A673 (cell line): ENCODE results near the gene KAZN. TPM values are rescaled to one million over a fixed set of nuclear protein-coding genes. Genes with fewer than 3 reads are reported as not detected.

Source experiments
- BruUV-seq: library from RNA; stranded (reverse); fragments of 400-500 nt; replicated peaks from 2 replicates; lab custom pipeline; 2021; lab: Mats Ljungman, UMichigan
- CTCF ChIA-PET: fragments of 300-600 bp; sonication (Branson Sonifier 250); formaldehyde crosslinking; loops from one replicate; lab custom pipeline; 2022; ENCODE audit warnings: antibody characterized with exemption; lab: Charles Lee
- POLR2A ChIA-PET: fragments of 300-600 bp; sonication (Branson Sonifier 250); formaldehyde crosslinking; loops from one replicate; lab custom pipeline; 2022; ENCODE audit warnings: antibody characterized with exemption; ENCODE audit not compliant: low non-redundant PET; lab: Charles Lee
- DNase-seq: peaks from one replicate; pipeline ENCODE4 v3.0.0-alpha.2; 2015; ENCODE audit warnings: low spot score
- H3K27ac ChIP-seq: fragments of 200-600 bp; sonication (generic); 2 replicates; pipeline ENCODE4 v1.5.1; 2016; ENCODE audit warnings: mixed run types, low read depth, mild to moderate bottlenecking, mixed read lengths, antibody characterized with exemption, low read length; ENCODE audit not compliant: poor library complexity, severe bottlenecking
- H3K27me3 ChIP-seq: fragments of 200-600 bp; sonication (generic); replicated peaks from 2 replicates; pipeline ENCODE4 v1.6.1; 2017; ENCODE audit warnings: mixed run types, low read depth, mild to moderate bottlenecking, mixed read lengths, antibody characterized with exemption, low read length; ENCODE audit not compliant: insufficient read depth, poor library complexity
- H3K36me3 ChIP-seq: fragments of 200-600 bp; sonication (generic); 2 replicates; pipeline ENCODE4 v1.6.1; 2016; ENCODE audit warnings: mixed run types, mild to moderate bottlenecking, mixed read lengths, antibody characterized with exemption, low read length; ENCODE audit not compliant: insufficient read depth, poor library complexity, severe bottlenecking
- H3K4me1 ChIP-seq: fragments of 200-600 bp; sonication (generic); 2 replicates; pipeline ENCODE4 v1.6.1; 2017; ENCODE audit warnings: mixed run types, mild to moderate bottlenecking, mixed read lengths, antibody characterized with exemption, low read length; ENCODE audit not compliant: insufficient read depth, poor library complexity, severe bottlenecking
- H3K4me3 ChIP-seq: fragments of 200-600 bp; sonication (generic); 2 replicates; pipeline ENCODE4 v1.5.1; 2016; ENCODE audit warnings: low read depth, mixed run types, mild to moderate bottlenecking, mixed read lengths, low read length; ENCODE audit not compliant: poor library complexity, severe bottlenecking
- H3K9me3 ChIP-seq: fragments of 200-600 bp; sonication (generic); 2 replicates; pipeline ENCODE4 v1.6.1; 2016; ENCODE audit warnings: mixed run types, low read depth, mild to moderate bottlenecking, mixed read lengths, antibody characterized with exemption, low read length; ENCODE audit not compliant: poor library complexity, severe bottlenecking
- EZH2 ChIP-seq: fragments of 200-600 bp; sonication (generic); IDR thresholded peaks from 2 replicates; pipeline ENCODE4 v1.6.1; 2017; ENCODE audit warnings: borderline replicate concordance, low read depth, mild to moderate bottlenecking, mixed read lengths, antibody characterized with exemption, low read length; ENCODE audit not compliant: poor library complexity, severe bottlenecking
- intact Hi-C: fragments of 100-400 bp; cut with micrococcal nuclease; formaldehyde crosslinking; loops from one replicate; pipeline ENCODE4 v1.10.0; 2022; ENCODE audit not compliant: unreplicated experiment
- total RNA-seq: library from RNA; stranded (reverse); gene quantifications from 2 replicates; pipeline ENCODE4 v1.2.3, GENCODE V29; 2021
- TF ChIP-seq, protein P1 (sequence below): fragments of 300-800, 200-600 bp; sonication (generic); conservative IDR thresholded peaks from 2 replicates; pipeline ENCODE4 v1.5.1; 2017; ENCODE audit warnings: low read depth, mild to moderate bottlenecking, antibody characterized with exemption, low read length, moderate library complexity, mixed read lengths

The KAZN gene
- total RNA-seq, 1 experiment from 2014 or later: 8.0 TPM

DNA sequence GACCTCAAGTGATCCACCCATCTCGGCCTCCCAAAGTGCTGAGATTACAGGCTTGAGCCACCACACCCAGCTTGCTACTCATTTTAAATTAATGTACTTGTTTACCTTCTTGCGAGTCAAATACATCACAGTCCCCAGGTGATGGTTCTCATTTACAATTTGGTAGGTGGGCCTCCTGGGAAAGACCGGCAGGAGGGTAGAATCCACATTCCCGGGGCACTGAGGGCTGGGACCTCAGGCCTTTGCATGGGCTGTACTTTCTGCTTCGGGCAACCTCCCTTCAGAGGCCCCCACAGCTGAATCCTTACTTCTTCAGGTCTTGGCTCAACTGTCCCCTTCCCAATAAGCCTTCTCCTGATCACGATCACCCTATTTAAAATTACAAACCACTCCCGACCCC lies 165.5 kb downstream of the KAZN start:
- Histone ChIP-seq H3K9me3 (no peaks in the 10 kb centered on the region), H3K27ac (no peak overlapping the region), H3K4me3 (no peak overlapping the region), H3K36me3 (no peaks in the 10 kb centered on the region), H3K4me1 (no peaks in the 10 kb centered on the region), H3K27me3 (no peaks in the 10 kb centered on the region)
- intact Hi-C loops: no loop called here
- BruUV-seq: no TSS peak
- no peak for DNase-seq
- CTCF ChIA-PET: no interaction called here
- TF ChIP-seq EZH2: no peak
- TF ChIP-seq, protein P1, sequence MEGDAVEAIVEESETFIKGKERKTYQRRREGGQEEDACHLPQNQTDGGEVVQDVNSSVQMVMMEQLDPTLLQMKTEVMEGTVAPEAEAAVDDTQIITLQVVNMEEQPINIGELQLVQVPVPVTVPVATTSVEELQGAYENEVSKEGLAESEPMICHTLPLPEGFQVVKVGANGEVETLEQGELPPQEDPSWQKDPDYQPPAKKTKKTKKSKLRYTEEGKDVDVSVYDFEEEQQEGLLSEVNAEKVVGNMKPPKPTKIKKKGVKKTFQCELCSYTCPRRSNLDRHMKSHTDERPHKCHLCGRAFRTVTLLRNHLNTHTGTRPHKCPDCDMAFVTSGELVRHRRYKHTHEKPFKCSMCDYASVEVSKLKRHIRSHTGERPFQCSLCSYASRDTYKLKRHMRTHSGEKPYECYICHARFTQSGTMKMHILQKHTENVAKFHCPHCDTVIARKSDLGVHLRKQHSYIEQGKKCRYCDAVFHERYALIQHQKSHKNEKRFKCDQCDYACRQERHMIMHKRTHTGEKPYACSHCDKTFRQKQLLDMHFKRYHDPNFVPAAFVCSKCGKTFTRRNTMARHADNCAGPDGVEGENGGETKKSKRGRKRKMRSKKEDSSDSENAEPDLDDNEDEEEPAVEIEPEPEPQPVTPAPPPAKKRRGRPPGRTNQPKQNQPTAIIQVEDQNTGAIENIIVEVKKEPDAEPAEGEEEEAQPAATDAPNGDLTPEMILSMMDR: no peak
- POLR2A ChIA-PET: no interaction called here

DNA sequence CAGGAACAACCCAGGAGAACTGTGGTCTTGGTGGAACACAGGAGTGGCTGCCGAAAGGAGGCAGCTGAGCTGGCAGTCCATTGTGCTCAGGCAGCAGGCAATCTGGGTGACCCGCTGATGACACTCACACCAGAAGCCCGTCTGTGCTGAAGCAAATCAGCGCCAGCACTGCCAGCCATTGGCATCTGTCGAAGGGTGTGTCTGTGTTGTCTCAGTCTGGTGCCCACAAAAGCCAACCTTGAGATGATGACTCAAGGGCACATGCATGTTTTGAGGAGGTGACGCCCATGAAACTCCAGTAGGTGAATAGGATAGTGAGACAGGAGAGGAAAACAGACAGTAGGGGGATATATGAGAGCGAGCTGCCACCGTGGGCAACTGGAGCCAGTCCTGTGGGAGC lies 167.3 kb downstream of the KAZN start:
- POLR2A ChIA-PET: no interaction called here
- no peak overlapping the region for H3K4me3 ChIP-seq
- intact Hi-C loops: no loop called here
- no peaks in the 10 kb centered on the region for H3K4me1 ChIP-seq
- no peak overlapping the region for H3K27ac ChIP-seq
- H3K27me3 ChIP-seq: no peaks in the 10 kb centered on the region
- TF ChIP-seq EZH2: no peak
- TF ChIP-seq, protein P1: no peak
- CTCF ChIA-PET: no interaction called here
- DNase-seq: no peak
- no peaks in the 10 kb centered on the region for H3K36me3 ChIP-seq
- no TSS peak for BruUV-seq
- no peaks in the 10 kb centered on the region for H3K9me3 ChIP-seq

DNA sequence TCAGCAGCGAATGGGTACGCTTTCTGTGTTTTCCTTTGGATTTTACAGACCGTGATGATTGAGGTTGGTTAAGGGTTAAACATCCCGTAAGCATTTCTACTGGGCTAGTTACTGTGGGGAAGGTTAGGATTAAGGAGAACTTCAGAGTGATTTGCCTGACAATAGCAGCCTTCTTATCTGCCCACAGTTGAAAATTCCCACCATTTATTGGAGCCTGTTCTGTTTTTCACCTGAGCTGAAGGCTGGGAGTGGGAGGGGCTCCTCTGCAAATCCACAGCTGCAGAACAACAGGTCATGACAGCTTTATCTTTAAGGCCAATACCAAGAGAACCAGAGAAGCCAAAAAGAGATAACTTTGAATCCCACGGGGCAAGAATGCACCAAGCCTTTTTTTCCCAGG lies 168.6 kb downstream of the KAZN start:
- H3K4me1 ChIP-seq: no peaks in the 10 kb centered on the region
- no TSS peak for BruUV-seq
- intact Hi-C loops: no loop called here
- no peaks in the 10 kb centered on the region for H3K27me3 ChIP-seq
- H3K9me3 ChIP-seq: no peaks in the 10 kb centered on the region
- no peak overlapping the region for H3K4me3 ChIP-seq
- no peaks in the 10 kb centered on the region for H3K36me3 ChIP-seq
- no peak for DNase-seq
- CTCF ChIA-PET: no interaction called here
- POLR2A ChIA-PET: no interaction called here
- TF ChIP-seq, protein P1: no peak
- TF ChIP-seq EZH2: no peak
- H3K27ac ChIP-seq: no peak overlapping the region
